H9 (cell line): ENCODE measurements around the gene SH2D3C. TPM values are rescaled to one million over a fixed set of nuclear protein-coding genes. Genes with fewer than 3 reads are reported as not detected.

Experiments used
- DNase-seq: peaks from one replicate; pipeline ENCODE4 v3.0.0-alpha.2; 2017
- H2AFZ ChIP-seq: one replicate; pipeline ENCODE4 v1.6.1; 2013; ENCODE audit warnings: mild to moderate bottlenecking, low read length, control low read depth, moderate library complexity
- H2AK5ac ChIP-seq: 2 replicates; pipeline ENCODE4 v1.6.1; 2013; ENCODE audit warnings: low read length, control low read depth, mixed read lengths; ENCODE audit not compliant: insufficient read length
- H2BK120ac ChIP-seq: one replicate; pipeline ENCODE4 v1.6.1; 2013; ENCODE audit warnings: low read depth, mild to moderate bottlenecking, low read length, control low read depth, inconsistent platforms; ENCODE audit not compliant: poor library complexity, severe bottlenecking
- H2BK12ac ChIP-seq: 2 replicates; pipeline ENCODE4 v1.6.1; 2013; ENCODE audit warnings: low read length, control low read depth, mixed read lengths, low read depth; ENCODE audit not compliant: insufficient read length
- H2BK15ac ChIP-seq: 2 replicates; pipeline ENCODE4 v1.6.1; 2013; ENCODE audit warnings: low read depth, low read length, control low read depth
- H2BK20ac ChIP-seq: one replicate; pipeline ENCODE4 v1.6.1; 2013; ENCODE audit warnings: low read depth, mild to moderate bottlenecking, low read length, control low read depth, inconsistent platforms; ENCODE audit not compliant: poor library complexity, severe bottlenecking
- H2BK5ac ChIP-seq: 2 replicates; pipeline ENCODE4 v1.6.1; 2013; ENCODE audit warnings: low read length, control low read depth, mixed read lengths; ENCODE audit not compliant: insufficient read length
- H3K14ac ChIP-seq: 2 replicates; pipeline ENCODE4 v1.6.1; 2013; ENCODE audit warnings: low read length, control low read depth; ENCODE audit not compliant: insufficient read depth
- H3K18ac ChIP-seq: 2 replicates; pipeline ENCODE4 v1.6.1; 2013; ENCODE audit warnings: low read depth, mild to moderate bottlenecking, mixed read lengths, low read length, control low read depth; ENCODE audit not compliant: insufficient read length
- H3K23ac ChIP-seq: 2 replicates; pipeline ENCODE4 v1.6.1; 2013; ENCODE audit warnings: low read length, control low read depth, mixed read lengths, low read depth; ENCODE audit not compliant: insufficient read length
- H3K23me2 ChIP-seq: 2 replicates; pipeline ENCODE4 v1.6.1; 2013; ENCODE audit warnings: low read depth, mild to moderate bottlenecking, mixed read lengths, low read length, control low read depth; ENCODE audit not compliant: insufficient read length, poor library complexity, severe bottlenecking
- H3K27ac ChIP-seq: 2 replicates; pipeline ENCODE4 v1.5.1; 2013; ENCODE audit warnings: low read length, control low read depth, mixed read lengths, low read depth; ENCODE audit not compliant: insufficient read length
- H3K27me3 ChIP-seq: 2 replicates; pipeline ENCODE4 v1.6.1; 2013; ENCODE audit warnings: low read length, control low read depth, inconsistent platforms; ENCODE audit not compliant: insufficient read depth
- H3K4ac ChIP-seq: 2 replicates; pipeline ENCODE4 v1.6.1; 2013; ENCODE audit warnings: low read depth, mild to moderate bottlenecking, control low read depth, inconsistent platforms, low read length, moderate library complexity
- H3K4me1 ChIP-seq: 2 replicates; pipeline ENCODE4 v1.6.1; 2013; ENCODE audit warnings: low read length, control low read depth, inconsistent platforms; ENCODE audit not compliant: insufficient read depth
- H3K4me2 ChIP-seq: 2 replicates; pipeline ENCODE4 v1.6.1; 2013; ENCODE audit warnings: low read length, control low read depth, mixed read lengths; ENCODE audit not compliant: insufficient read length, insufficient read depth
- H3K56ac ChIP-seq: 2 replicates; pipeline ENCODE4 v1.6.1; 2013; ENCODE audit warnings: low read depth, mild to moderate bottlenecking, mixed read lengths, low read length, control low read depth; ENCODE audit not compliant: insufficient read length
- H3K79me1 ChIP-seq: 2 replicates; pipeline ENCODE4 v1.6.1; 2013; ENCODE audit warnings: low read depth, mild to moderate bottlenecking, moderate library complexity, low read length, control low read depth, inconsistent platforms; ENCODE audit not compliant: insufficient read depth, poor library complexity, severe bottlenecking
- H3K79me2 ChIP-seq: 2 replicates; pipeline ENCODE4 v1.6.1; 2013; ENCODE audit warnings: low read length, control low read depth, inconsistent platforms; ENCODE audit not compliant: insufficient read depth
- H3K9ac ChIP-seq: 2 replicates; pipeline ENCODE4 v1.6.1; 2013; ENCODE audit warnings: low read length, control low read depth, mixed read lengths; ENCODE audit not compliant: insufficient read length; ENCODE audit errors: extremely low read depth
- H3K9me3 ChIP-seq: one replicate; pipeline ENCODE4 v1.6.1; 2013; ENCODE audit warnings: low read depth, low read length, inconsistent platforms; ENCODE audit not compliant: control insufficient read depth
- H3T11ph ChIP-seq: one replicate; pipeline ENCODE4 v1.6.1; 2013; ENCODE audit warnings: mild to moderate bottlenecking, low read length, control low read depth, inconsistent platforms
- H4K20me1 ChIP-seq: one replicate; pipeline ENCODE4 v1.6.1; 2013; ENCODE audit not compliant: control insufficient read depth, insufficient read length, insufficient read depth
- H4K5ac ChIP-seq: 2 replicates; pipeline ENCODE4 v1.6.1; 2013; ENCODE audit warnings: low read depth, mild to moderate bottlenecking, mixed read lengths, low read length, control low read depth; ENCODE audit not compliant: insufficient read length
- H4K8ac ChIP-seq: replicated peaks from 2 replicates; pipeline ENCODE4 v1.6.1; 2013; ENCODE audit warnings: low read length, control low read depth, mixed read lengths, low read depth; ENCODE audit not compliant: insufficient read length
- H4K91ac ChIP-seq: 2 replicates; pipeline ENCODE4 v1.6.1; 2013; ENCODE audit warnings: low read depth, mild to moderate bottlenecking, moderate library complexity, mixed read lengths, low read length, control low read depth; ENCODE audit not compliant: insufficient read length
- H3K27ac Mint-ChIP-seq, 3 experiments: 2 replicates in 2 of 3; 3 replicates in 1 of 3; pipeline ENCODE4 v1.8.0; 2020 to 2021; ENCODE audit warnings: mixed read lengths in 3 of 3, mild to moderate bottlenecking in 1 of 3, moderate library complexity in 1 of 3
- H3K27me3 Mint-ChIP-seq: 2 replicates; pipeline ENCODE4 v1.8.0; 2021; ENCODE audit warnings: low read depth, mild to moderate bottlenecking, moderate library complexity, mixed read lengths
- H3K36me3 Mint-ChIP-seq, 3 experiments: 2 replicates in 2 of 3; 3 replicates in 1 of 3; pipeline ENCODE4 v1.8.0; 2020 to 2021; ENCODE audit warnings: low read depth in 3 of 3, mixed read lengths in 3 of 3; ENCODE audit not compliant: insufficient read depth in 1 of 3
- H3K4me1 Mint-ChIP-seq, 2 experiments: 2 replicates each; pipeline ENCODE4 v1.8.0; 2020; ENCODE audit warnings: mixed read lengths in 2 of 2
- H3K4me3 Mint-ChIP-seq, 2 experiments: 2 replicates in 1 of 2; 3 replicates in 1 of 2; pipeline ENCODE4 v1.8.0; 2020 to 2021; ENCODE audit warnings: mild to moderate bottlenecking in 2 of 2, mixed read lengths in 2 of 2, moderate library complexity in 1 of 2
- H3K9me3 Mint-ChIP-seq, 2 experiments: 2 replicates in 1 of 2; 3 replicates in 1 of 2; pipeline ENCODE4 v1.8.0; 2020; ENCODE audit warnings: mild to moderate bottlenecking in 2 of 2, mixed read lengths in 2 of 2, moderate library complexity in 1 of 2
- WGBS: extraction: QIAGEN DNeasy Blood & Tissue Kit; methylation state at CpG from one replicate; pipeline ENCODE4 v1.1.7; 2013; ENCODE audit warnings: missing lambda C conversion rate, low lambda C conversion rate, mixed read lengths; ENCODE audit not compliant: insufficient read length; ENCODE audit errors: extremely low coverage; 5-methylcytosine and 5-hydroxymethylcytosine counted together
- total RNA-seq: library from RNA; stranded (reverse); gene quantifications from 2 replicates; pipeline ENCODE4 v1.2.1, GENCODE V29; 2021
- TF ChIP-seq, protein P1 (sequence below): fragments of 200-600 bp; sonication (generic); conservative IDR thresholded peaks from 3 replicates; pipeline ENCODE4 v1.8.0; 2021; ENCODE audit warnings: antibody characterized with exemption, mild to moderate bottlenecking

The SH2D3C gene
- total RNA-seq, 1 experiment from 2014 or later: 1.7 TPM

DNA sequence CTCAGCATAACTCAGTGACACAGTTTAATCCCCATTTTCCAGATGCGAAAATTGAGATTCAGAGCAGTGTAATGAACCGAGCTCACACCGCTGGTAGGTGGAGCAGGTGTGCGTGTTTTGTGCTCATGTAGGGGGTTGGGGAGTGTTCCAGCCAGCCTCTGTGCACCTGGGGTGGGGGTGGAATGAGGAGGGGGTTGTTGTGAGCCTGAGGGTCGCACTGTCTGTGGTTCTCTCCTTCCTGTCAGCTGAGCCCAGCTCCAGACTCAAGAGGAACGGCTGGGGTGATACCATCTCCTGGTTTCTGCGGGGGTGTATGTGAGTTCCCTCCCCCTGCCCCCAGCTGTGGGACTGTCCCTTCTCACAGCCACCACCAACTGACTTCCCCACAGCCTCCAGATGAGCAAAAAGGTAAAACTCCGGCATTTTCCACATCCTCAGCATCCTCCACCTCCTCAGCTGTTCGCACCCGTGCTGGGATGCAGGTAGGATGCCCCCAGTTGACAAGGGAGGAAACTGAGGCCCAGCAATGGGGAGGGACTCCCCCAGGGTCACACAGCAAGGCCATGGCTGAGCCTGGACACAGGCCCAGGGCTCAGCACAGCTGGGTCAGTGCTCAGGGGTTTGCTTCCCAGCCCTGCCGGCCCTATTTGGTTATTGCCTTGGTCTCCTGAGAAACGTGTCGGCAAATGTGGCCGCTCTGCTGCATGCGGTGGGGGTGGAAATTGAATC is 2.1 kb downstream of the SH2D3C start:
- Histone ChIP-seq H3K27me3 (no peaks in the 10 kb centered on the region; the same call in 1 of the 2 replicates), H2BK15ac (no peak overlapping the region), H3K9ac (no peak overlapping the region), H2BK20ac (no peak overlapping the region), H3K79me1 (no peaks in the 10 kb centered on the region), H3K23me2 (peaks cover 2% of the 10 kb centered on the region), H4K20me1 (no peaks in the 10 kb centered on the region), H3K27ac (no peak overlapping the region), H2BK120ac (no peak overlapping the region), H3K56ac (no peak overlapping the region), H3K4ac (no peak overlapping the region), H3K4me1 (no peaks in the 10 kb centered on the region; the same call in 1 of the 2 replicates), H3K9me3 (no peaks in the 10 kb centered on the region), H2BK12ac (no peak overlapping the region), H2BK5ac (no peak overlapping the region), H4K8ac (no peak overlapping the region), H4K91ac (no peak overlapping the region), H3K79me2 (no peaks in the 10 kb centered on the region), H3K18ac (peak overlapping the region; percentile 77), H2AK5ac (no peak overlapping the region), H4K5ac (no peak overlapping the region), H3K14ac (no peak overlapping the region), H3T11ph (no peak overlapping the region), H3K23ac (no peak overlapping the region), H2AFZ (no peak overlapping the region), H3K4me2 (peak overlapping the region; percentile 29)
- H3K4me1 Mint-ChIP-seq: peaks cover 11 to 30% of the 10 kb centered on the region in 2 experiments
- no peak overlapping the region; a peak in 1 of 7 replicates for H3K27ac Mint-ChIP-seq
- no CpG with 5 or more reads among the region's 15 CpGs for WGBS
- TF ChIP-seq, protein P1, sequence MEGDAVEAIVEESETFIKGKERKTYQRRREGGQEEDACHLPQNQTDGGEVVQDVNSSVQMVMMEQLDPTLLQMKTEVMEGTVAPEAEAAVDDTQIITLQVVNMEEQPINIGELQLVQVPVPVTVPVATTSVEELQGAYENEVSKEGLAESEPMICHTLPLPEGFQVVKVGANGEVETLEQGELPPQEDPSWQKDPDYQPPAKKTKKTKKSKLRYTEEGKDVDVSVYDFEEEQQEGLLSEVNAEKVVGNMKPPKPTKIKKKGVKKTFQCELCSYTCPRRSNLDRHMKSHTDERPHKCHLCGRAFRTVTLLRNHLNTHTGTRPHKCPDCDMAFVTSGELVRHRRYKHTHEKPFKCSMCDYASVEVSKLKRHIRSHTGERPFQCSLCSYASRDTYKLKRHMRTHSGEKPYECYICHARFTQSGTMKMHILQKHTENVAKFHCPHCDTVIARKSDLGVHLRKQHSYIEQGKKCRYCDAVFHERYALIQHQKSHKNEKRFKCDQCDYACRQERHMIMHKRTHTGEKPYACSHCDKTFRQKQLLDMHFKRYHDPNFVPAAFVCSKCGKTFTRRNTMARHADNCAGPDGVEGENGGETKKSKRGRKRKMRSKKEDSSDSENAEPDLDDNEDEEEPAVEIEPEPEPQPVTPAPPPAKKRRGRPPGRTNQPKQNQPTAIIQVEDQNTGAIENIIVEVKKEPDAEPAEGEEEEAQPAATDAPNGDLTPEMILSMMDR: no peak
- DNase-seq: no peak
- peak overlapping the region in 1 of 2 experiments; percentile 18; a peak in 1 of 5 replicates for H3K4me3 Mint-ChIP-seq
- no peaks in the 10 kb centered on the region for H3K27me3 Mint-ChIP-seq
- no peaks in the 10 kb centered on the region for H3K36me3 Mint-ChIP-seq
- H3K9me3 Mint-ChIP-seq: no peaks in the 10 kb centered on the region
